Activated CD8-positive, alpha-beta memory T cell treated with anti-CD3 and anti-CD28 coated beads, Interleukin-2, amount 10 ng/mL, durations not matched to agents 7 days and 5 days (primary cell): ENCODE data around the gene DDR1. TPM values are rescaled to one million over a fixed set of nuclear protein-coding genes. Genes with fewer than 3 reads are reported as not detected.
"Not testable (repeated sequence)": the region's sequence is repeated elsewhere in the genome, so short reads cannot be mapped to it uniquely, and the experiment has no call there.

Experiments
- ATAC-seq: fragments of 150-1000 bp; cut with Tn5 transposase; one replicate; pipeline ENCODE4 v1.10.0; 2021; ENCODE audit warnings: moderate library complexity
- CTCF ChIA-PET: fragments of 350-600 bp; sonication (Branson Sonifier 250); formaldehyde crosslinking; loops from one replicate; lab custom pipeline; 2021; ENCODE audit warnings: antibody characterized with exemption; lab: Charles Lee
- DNase-seq: peaks from one replicate; pipeline ENCODE4 v3.0.0-alpha.2; 2020
- H3K27ac Mint-ChIP-seq: one replicate; pipeline ENCODE4 v1.8.0; 2021; ENCODE audit warnings: mild to moderate bottlenecking, mixed read lengths
- H3K27me3 Mint-ChIP-seq: one replicate; pipeline ENCODE4 v1.8.0; 2021; ENCODE audit warnings: mixed read lengths
- H3K36me3 Mint-ChIP-seq: one replicate; pipeline ENCODE4 v1.8.0; 2021; ENCODE audit warnings: mild to moderate bottlenecking, mixed read lengths
- H3K4me1 Mint-ChIP-seq: one replicate; pipeline ENCODE4 v1.8.0; 2021; ENCODE audit warnings: mixed read lengths
- H3K4me3 Mint-ChIP-seq: one replicate; pipeline ENCODE4 v1.8.0; 2021; ENCODE audit warnings: mild to moderate bottlenecking, moderate library complexity, mixed read lengths
- H3K9me3 Mint-ChIP-seq: one replicate; pipeline ENCODE4 v1.8.0; 2022; ENCODE audit warnings: low read depth, mixed read lengths
- total RNA-seq, 2 experiments: library from RNA; stranded (reverse); gene quantifications; one replicate each; pipeline ENCODE4 v1.2.3, GENCODE V29; 2021

Gene DDR1
- total RNA-seq, 2 experiments from 2014 or later = 3.8 to 4.9 TPM

DNA sequence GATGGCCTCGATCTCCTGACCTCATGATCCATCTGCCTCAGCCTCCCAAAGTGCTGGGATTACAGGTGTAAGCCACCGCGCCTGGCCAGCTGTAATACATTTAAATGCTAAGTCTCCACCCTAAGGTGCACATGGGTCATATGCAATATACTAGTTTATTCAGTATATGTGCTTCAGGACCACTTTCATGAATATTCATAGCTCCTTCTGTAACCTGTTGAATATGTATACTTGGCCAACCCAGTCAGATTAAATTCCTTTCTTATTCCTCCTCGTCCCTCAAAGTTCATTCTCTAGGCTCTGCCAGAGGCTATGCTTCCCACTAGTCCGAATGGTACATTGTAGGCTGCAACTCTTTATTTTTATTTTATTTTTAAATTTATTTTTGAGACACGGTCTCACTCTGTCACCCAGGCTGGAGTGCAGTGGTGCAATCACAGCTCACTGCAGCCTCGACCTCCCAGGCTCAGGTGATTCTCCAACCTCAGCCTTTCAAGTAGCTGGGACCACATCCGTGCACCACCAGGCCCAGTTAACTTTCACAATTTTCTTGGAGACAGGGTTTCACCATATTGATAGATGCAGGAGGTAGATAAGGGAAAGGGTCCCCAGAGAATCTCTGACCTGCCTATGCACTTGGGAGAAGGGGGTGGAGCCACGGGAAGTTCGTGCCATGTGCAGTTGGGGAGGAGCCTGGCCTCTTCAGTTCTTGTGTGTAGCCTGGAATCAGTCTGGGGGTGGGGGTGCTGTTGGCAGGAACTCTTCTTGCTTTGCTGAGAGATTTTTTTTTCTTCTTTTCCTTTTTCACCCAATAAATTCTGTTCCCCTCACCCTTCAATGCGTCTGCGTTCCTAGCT is 41.3 kb upstream of the DDR1 start:
- Mint-ChIP-seq H3K27ac (peak overlapping the region; percentile 43), H3K4me3 (no peak overlapping the region), H3K36me3 (no peaks in the 10 kb centered on the region), H3K27me3 (peaks cover 4% of the 10 kb centered on the region), H3K4me1 (peaks cover 22% of the 10 kb centered on the region), H3K9me3 (no peaks in the 10 kb centered on the region)
- CTCF ChIA-PET = interaction anchor here (0.6 to 6.8 kb wide), 6 partner anchors 9 to 112 kb away, joined by 3 to 43 read pairs (median 4); partner anchors contain the start of gene VARS2
- ATAC-seq = peak; percentile 27
- DNase-seq = peak; percentile 49

DNA sequence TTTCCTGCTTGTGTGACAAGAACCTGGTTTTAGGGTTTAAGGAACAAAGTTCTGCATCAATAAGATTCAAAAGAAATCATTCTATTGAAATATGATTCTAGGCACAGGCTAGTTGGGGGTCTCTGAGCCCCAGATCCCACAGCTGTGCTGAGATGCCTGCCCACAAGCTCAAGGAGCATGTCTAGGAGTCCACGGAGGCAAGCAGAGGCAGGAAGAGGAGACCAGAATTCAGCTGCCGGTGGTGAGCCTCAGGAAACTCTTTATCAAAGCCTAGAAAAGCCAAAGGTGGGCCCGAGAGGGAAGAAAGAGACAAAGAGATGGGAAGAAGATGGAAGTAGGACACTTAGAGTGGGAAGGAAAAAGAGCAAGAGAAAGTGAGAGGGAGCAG is 40.7 kb upstream of the DDR1 start:
- DNase-seq (no peak), ATAC-seq (no peak)
- H3K27ac Mint-ChIP-seq = no peak overlapping the region
- H3K27me3 Mint-ChIP-seq = peaks cover 4% of the 10 kb centered on the region
- H3K4me1 Mint-ChIP-seq = peaks cover 22% of the 10 kb centered on the region
- no peaks in the 10 kb centered on the region for H3K36me3 Mint-ChIP-seq
- CTCF ChIA-PET = interaction anchor here (0.6 to 6.8 kb wide), 7 partner anchors 9 to 113 kb away, joined by 3 to 43 read pairs (median 4); partner anchors contain the start of gene VARS2
- H3K4me3 Mint-ChIP-seq = no peak overlapping the region
- H3K9me3 Mint-ChIP-seq = no peaks in the 10 kb centered on the region

DNA sequence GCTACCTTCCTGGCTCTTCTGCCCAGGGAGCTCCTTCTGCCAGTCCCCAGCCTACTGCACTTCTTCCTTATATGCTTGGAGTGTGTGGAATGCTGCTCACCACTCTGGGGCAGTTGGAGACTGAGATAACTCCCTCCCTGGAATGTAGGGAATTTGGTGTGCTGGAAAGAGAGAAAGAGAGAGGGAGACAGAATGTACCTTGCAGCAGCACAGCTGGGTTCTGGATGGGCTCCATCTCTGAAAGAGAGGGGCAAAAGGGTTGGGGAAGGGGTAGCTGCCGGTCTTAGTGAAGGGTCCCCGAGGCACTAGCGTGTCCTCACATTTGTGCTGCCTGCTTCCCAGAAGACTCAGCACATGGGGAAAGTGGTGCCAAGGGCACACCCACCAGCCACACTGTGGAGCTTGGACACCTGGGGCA is 40.2 kb upstream of the DDR1 start:
- Mint-ChIP-seq H3K4me3 (no peak overlapping the region), H3K27ac (no peak overlapping the region), H3K9me3 (no peaks in the 10 kb centered on the region), H3K36me3 (no peaks in the 10 kb centered on the region), H3K4me1 (peaks cover 22% of the 10 kb centered on the region), H3K27me3 (peaks cover 4% of the 10 kb centered on the region)
- DNase-seq (no peak), ATAC-seq (no peak)
- CTCF ChIA-PET = interaction anchor here (0.7 to 6.8 kb wide), 5 partner anchors 14 to 32 kb away, joined by 3 to 43 read pairs (median 5); no protein-coding TSS in a partner anchor

DNA sequence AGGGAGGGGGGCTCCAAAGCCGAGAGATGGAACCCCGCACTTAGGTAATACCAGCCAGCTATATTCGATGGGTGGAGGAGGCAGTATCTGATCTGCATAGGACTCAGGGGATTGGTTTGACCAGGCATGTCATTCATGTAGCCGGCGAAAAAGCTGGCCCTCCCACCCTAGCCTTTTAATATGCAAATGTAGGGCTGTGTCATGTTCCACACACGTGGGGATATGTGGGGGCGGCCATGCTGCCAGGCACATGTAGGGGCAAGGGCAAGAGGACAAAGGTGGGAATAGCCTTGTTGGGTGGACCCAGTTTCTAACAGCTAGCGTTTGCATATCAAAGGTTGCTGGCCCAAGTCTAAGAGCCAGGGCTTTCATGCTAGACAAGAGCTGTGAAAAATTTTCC is 39.1 kb upstream of the DDR1 start:
- peaks cover 22% of the 10 kb centered on the region for H3K4me1 Mint-ChIP-seq
- ATAC-seq = no peak
- CTCF ChIA-PET = interaction anchor here (1.2 to 6.8 kb wide), 3 partner anchors 16 to 223 kb away, joined by 4 to 43 read pairs (median 6); no protein-coding TSS in a partner anchor
- H3K4me3 Mint-ChIP-seq = no peak overlapping the region
- no peaks in the 10 kb centered on the region for H3K36me3 Mint-ChIP-seq
- DNase-seq = no peak
- no peak overlapping the region for H3K27ac Mint-ChIP-seq
- peaks cover under 1% of the 10 kb centered on the region for H3K9me3 Mint-ChIP-seq
- peaks cover 7% of the 10 kb centered on the region for H3K27me3 Mint-ChIP-seq

DNA sequence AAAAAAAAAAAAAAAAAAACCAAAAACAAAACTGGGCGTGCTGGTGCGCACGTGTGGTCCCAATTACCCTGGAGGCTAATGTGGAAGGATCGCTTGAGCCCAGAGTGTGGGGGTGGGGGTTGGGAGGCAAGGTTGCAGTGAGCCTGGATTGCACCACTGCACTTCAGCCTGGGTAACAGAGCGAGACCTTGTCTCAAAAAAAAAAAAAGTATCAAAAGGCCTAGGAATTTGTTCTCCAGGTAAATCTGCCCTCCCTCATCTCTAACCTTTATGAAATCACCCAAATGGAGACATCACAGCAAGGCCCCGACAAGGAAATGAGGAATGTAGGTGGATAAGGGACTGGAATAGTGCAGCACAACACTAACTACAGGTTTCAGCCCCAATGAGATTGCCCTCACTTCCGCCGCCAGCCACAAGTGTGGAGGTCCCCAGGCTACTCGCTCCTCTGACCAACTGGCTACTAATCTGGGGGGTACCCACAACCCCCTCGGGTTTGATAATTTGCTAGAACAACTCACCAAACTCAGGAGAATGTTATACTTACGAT is 36.8 kb upstream of the DDR1 start:
- peaks cover 9% of the 10 kb centered on the region for H3K36me3 Mint-ChIP-seq
- DNase-seq = no peak
- no peak for ATAC-seq

DNA sequence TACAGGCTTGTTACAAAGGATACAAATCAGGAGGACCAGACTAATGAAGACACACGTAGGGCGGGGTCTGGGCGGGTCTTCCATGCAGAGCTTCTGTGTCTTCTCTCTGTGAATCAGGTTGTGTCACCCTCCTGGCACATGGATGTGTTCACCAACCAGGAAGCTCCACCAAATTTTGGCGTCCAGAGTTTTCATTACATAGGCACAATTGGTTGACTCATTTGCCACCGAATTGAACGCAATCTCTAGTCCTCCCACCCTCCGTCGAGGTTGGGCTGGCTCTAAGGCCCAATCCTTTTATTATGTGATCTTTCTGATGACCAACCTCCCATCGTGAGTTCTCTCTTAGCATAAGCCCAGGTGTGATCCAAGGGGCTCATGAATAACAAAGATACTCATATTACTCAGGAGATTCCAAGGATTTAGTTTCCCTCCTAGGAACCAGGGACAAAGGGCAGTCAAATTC is 36.3 kb upstream of the DDR1 start:
- Mint-ChIP-seq H3K4me3 (no peak overlapping the region), H3K27ac (no peak overlapping the region), H3K27me3 (peaks cover 9% of the 10 kb centered on the region), H3K36me3 (peaks cover 11% of the 10 kb centered on the region), H3K9me3 (peaks cover 15% of the 10 kb centered on the region), H3K4me1 (peaks cover 12% of the 10 kb centered on the region)
- no peak for DNase-seq
- no peak for ATAC-seq
- CTCF ChIA-PET = no interaction called here

More for the DNA sequence above, 36.8 kb upstream of the DDR1 start:
- H3K27me3 Mint-ChIP-seq = peaks cover 9% of the 10 kb centered on the region
- H3K4me3 Mint-ChIP-seq = no peak overlapping the region
- peaks cover 16% of the 10 kb centered on the region for H3K4me1 Mint-ChIP-seq
- CTCF ChIA-PET = interaction anchor here (0.9 kb wide), 1 partner anchor 10 kb away, joined by 3 read pairs; no protein-coding TSS in a partner anchor
- peaks cover 13% of the 10 kb centered on the region for H3K9me3 Mint-ChIP-seq
- no peak overlapping the region for H3K27ac Mint-ChIP-seq

DNA sequence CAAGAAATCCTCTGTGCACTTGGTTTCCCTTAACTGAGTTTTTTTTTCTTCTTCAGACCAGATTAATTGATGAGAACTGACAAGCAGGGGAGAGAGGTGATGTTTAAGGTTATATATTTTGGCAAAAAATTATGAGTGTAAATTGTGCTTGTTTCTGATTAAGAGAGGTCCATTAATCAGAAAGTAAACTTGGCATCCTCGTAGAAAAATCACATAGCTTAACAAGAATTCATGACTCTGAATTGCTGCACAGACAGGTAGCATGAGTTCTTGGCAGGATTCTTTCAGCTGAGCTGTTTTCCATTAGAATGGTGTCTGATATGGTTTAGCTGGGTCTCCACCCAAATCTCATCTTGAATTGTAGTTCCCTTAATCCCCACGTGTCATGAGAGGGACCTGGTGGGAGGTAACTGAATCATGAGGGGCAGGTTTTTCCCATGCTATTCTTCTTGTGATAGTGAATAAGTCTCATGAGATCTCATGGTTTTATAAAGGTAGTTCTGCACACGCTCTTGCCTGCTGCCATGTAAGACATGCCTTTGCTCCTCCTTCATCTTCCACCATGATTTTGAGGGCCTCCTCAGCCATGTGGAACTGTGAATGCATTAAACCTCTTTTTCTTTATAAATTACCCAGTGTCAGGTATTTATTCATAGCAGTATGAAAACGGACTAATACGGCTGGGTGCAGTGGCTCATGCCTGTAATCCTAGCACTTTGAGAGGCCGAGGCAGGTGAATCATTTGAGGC is 34.2 kb upstream of the DDR1 start:
- ATAC-seq (no peak), DNase-seq (no peak)
- CTCF ChIA-PET = no interaction called here
- Mint-ChIP-seq H3K4me1 (no peaks in the 10 kb centered on the region), H3K9me3 (peaks cover 15% of the 10 kb centered on the region), H3K27ac (no peak overlapping the region), H3K4me3 (no peak overlapping the region), H3K36me3 (peaks cover 13% of the 10 kb centered on the region), H3K27me3 (peaks cover 6% of the 10 kb centered on the region)

DNA sequence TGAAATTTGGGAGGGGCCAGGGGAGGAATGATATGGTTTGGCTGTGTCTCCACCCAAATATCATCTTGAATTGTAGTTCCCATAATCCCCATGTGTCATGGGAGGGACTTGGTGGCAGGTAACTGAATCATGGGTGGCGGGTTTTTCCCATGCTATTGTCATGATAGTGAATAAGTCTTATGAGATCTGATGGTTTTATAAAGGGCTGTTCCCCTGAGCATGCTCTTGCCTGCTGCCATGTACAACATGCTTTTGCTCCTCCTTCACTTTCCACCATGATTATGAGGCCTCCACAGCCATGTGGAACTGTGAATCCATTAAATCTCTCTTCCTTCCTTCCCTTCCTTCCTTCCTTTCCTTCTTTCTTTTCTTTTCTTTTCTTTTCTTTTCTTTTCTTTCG is 31.9 kb upstream of the DDR1 start:
- Mint-ChIP-seq H3K36me3 (peaks cover 13% of the 10 kb centered on the region), H3K9me3 (peaks cover 15% of the 10 kb centered on the region), H3K27me3 (peaks cover 12% of the 10 kb centered on the region)
- DNase-seq, H3K4me3 Mint-ChIP-seq, H3K27ac Mint-ChIP-seq, CTCF ChIA-PET, ATAC-seq, H3K4me1 Mint-ChIP-seq: not testable (repeated sequence)

DNA sequence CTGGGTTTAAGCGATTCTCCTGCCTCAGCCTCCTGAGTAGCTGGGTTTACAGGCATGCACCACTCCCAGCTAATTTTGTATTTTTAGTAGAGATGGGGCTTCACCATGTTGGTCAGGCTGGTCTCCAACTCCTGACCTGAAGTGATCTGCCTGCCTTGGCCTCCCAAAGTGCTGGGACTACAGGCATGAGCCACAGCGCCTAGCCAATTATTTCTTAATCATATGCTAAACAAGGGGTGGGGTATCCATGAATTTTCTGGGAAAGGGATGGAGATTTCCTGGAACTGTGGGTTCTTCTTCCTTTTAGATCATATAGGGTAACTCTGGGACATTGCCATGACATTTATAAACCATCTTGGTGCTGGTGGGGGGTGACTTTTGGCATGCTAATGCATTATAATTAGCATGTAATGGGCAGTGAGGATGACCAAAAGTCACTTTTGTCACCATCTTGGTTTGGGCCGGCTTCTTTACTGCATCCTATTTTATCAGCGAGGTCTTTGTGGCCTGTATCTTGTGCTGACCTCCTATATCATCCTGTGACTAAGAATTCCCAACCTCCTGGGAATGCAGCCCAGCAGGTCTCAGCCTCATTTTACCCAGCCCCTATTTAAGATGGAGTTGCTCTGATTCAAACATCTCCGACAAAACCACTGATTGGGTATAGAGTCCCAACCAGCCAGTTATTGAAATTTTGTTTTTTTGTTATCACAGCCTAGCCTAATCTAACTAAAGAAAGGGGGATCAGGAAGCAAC is 29.9 kb upstream of the DDR1 start:
- H3K27me3 Mint-ChIP-seq = peaks cover 12% of the 10 kb centered on the region
- CTCF ChIA-PET = no interaction called here
- DNase-seq (no peak), ATAC-seq (no peak)
- H3K9me3 Mint-ChIP-seq = peaks cover 17% of the 10 kb centered on the region
- H3K27ac Mint-ChIP-seq = no peak overlapping the region
- no peak overlapping the region for H3K4me3 Mint-ChIP-seq
- no peaks in the 10 kb centered on the region for H3K4me1 Mint-ChIP-seq
- H3K36me3 Mint-ChIP-seq = peaks cover 17% of the 10 kb centered on the region

DNA sequence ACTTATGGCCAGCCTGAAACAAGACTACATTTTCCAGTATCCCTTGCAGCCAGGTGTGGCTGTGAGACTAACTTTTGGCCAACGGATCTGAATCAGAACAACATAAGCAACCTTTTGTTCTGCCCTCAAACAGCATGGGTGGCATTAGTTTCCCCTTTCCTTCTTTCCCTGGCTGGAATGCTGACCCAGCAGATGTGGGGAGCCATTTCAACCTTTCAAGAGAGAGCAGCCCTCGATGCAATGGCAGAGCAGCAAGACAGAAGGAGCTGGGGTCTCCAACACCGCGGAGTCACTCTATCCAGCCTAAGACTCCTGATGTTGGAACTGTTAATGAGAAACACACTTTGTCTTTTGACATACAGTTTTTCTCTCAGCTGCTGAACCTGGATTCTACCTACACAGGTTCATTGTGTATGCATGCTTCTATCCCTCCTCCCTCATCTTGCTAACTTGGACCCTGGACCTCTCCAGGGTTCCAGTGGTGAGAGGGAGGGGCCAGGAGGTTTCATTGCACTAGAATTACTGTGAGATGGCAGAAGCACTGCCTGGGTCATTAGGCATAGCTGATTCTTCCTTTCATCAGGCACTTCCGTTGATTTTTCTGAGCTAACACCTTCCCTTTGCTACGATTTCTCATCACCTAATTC is 28.8 kb upstream of the DDR1 start:
- peaks cover 17% of the 10 kb centered on the region for H3K9me3 Mint-ChIP-seq
- DNase-seq (no peak), ATAC-seq (no peak)
- no peak overlapping the region for H3K4me3 Mint-ChIP-seq
- CTCF ChIA-PET = no interaction called here
- no peak overlapping the region for H3K27ac Mint-ChIP-seq
- H3K27me3 Mint-ChIP-seq = peaks cover 6% of the 10 kb centered on the region
- no peaks in the 10 kb centered on the region for H3K4me1 Mint-ChIP-seq
- peaks cover 19% of the 10 kb centered on the region for H3K36me3 Mint-ChIP-seq

DNA sequence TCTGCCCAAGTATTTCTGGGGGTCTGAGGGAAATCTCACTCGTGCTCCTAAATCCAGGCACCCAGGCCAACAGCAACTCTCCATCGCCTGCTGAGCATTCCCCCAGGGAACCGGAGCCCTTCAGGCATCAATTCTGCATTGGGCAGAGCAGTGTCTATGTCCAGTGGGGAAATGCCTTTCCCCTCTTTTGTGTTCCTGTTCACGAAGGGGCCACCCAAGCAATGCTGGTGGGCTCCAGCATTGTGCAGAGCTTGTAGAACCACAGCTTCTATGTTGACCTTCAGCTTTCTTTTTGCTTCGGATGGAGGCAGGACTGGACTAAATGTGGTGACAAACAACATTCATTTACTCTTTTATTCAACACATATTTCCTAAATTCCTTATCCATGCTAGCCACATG is 27.2 kb upstream of the DDR1 start:
- DNase-seq = no peak
- Mint-ChIP-seq H3K4me1 (no peaks in the 10 kb centered on the region), H3K27ac (no peak overlapping the region), H3K27me3 (peaks cover 6% of the 10 kb centered on the region), H3K4me3 (no peak overlapping the region), H3K9me3 (peaks cover 12% of the 10 kb centered on the region), H3K36me3 (peaks cover 15% of the 10 kb centered on the region)
- CTCF ChIA-PET = no interaction called here
- no peak for ATAC-seq

DNA sequence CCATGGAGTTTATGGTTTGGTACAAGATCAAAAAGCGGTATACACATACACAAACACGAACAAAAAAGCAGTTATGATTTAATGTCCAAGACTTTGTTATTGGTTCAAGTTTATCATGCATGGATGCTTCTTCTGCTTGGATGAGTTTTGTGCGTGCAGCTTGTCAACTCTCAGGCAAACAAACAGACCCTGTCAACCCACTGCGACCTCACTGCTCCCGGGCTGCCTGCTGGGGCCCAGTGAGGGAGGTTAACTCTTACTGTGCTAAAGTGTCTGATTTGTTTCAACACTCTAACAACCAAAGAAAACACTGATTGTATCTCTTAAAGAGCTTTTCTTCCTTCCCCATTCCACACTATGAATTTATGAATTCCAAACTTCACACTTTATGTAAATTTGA is 26.8 kb upstream of the DDR1 start:
- Mint-ChIP-seq H3K4me1 (no peaks in the 10 kb centered on the region), H3K4me3 (no peak overlapping the region), H3K27ac (no peak overlapping the region), H3K36me3 (peaks cover 12% of the 10 kb centered on the region), H3K27me3 (peaks cover 6% of the 10 kb centered on the region), H3K9me3 (peaks cover 9% of the 10 kb centered on the region)
- DNase-seq = no peak
- CTCF ChIA-PET = no interaction called here
- no peak for ATAC-seq
